Measurements from ENCODE around the gene CYP2U1. TPM values are rescaled to one million over a fixed set of nuclear protein-coding genes. Genes with fewer than 3 reads are reported as not detected.

CYP2U1 gene
- total RNA-seq, 1 donor from 2014 or later: 7.8 TPM

DNA sequence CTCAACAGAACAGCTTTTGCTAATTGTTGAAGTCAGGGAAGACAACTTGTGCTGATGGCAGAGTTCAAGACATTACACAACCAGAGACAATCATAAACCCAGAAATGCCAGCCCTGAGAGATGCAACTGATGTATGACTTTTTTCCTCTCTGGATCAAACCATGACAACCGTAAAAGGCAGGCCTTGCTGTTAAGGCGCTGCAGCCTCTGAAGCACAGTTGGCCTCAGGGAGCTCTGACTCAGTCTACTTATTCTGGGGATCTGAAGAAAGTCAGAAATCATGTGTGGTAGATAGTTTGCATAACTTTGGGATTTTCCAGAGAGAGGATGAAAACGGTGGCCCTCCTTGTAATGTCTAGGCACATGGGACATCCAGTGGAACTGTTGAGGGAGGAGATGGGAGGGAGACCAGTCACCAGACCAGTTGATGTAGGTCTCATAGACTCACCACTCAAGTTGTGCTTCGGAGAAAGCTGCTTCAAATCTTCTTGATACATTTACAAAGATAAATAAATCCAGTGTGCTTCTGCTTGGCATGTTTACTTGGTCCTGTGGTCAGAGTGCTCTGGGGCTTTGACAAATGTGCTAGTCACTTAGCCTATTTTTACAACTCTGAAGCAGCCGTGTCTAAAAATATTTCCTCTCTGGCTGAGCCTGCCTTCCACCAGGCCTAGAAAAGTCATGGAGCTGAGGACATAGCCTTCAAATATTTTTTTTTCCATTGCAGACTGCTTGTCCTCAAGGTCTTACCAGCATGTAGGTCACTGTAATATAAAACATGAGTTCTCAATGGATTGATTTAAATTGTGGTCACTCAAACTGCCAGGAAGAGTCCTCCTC, 65.8 kb downstream of the CYP2U1 start:
- H3K36me3 Mint-ChIP-seq: peaks cover 52% of the 10 kb centered on the region
- peaks cover 13% of the 10 kb centered on the region for H3K27me3 Mint-ChIP-seq
- no peak overlapping the region for H3K27ac Mint-ChIP-seq
- TF ChIP-seq, protein P1, sequence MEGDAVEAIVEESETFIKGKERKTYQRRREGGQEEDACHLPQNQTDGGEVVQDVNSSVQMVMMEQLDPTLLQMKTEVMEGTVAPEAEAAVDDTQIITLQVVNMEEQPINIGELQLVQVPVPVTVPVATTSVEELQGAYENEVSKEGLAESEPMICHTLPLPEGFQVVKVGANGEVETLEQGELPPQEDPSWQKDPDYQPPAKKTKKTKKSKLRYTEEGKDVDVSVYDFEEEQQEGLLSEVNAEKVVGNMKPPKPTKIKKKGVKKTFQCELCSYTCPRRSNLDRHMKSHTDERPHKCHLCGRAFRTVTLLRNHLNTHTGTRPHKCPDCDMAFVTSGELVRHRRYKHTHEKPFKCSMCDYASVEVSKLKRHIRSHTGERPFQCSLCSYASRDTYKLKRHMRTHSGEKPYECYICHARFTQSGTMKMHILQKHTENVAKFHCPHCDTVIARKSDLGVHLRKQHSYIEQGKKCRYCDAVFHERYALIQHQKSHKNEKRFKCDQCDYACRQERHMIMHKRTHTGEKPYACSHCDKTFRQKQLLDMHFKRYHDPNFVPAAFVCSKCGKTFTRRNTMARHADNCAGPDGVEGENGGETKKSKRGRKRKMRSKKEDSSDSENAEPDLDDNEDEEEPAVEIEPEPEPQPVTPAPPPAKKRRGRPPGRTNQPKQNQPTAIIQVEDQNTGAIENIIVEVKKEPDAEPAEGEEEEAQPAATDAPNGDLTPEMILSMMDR (conservative IDR thresholded peaks at IDR 0.05): no peak
- no peak for DNase-seq (ENCODE audit: extremely low spot score, unreplicated experiment)
- peaks cover 5% of the 10 kb centered on the region for H3K9me3 Mint-ChIP-seq
- no peak overlapping the region for H3K4me3 Mint-ChIP-seq
- H3K4me1 Mint-ChIP-seq (ENCODE audit: unreplicated experiment): peaks cover 30% of the 10 kb centered on the region

DNA sequence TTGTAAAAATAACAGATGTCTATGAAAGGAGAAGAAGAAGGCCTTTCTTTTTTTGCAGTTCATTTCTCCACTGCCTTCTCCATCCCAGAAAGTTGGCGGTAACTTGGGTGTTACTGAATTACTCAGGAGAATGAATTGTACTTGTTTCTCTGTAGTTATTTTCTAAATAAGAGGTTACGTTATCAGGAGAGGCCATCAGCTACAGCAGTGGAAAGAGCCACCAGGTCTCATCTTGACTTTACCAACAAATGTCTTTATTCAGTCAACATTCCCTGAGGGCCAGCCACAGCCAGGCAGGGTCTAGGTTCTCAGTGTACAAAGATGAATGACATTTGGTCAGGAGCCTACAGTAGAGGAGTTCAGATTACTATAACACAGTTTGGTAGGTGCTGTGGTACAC, 66.4 kb downstream of the CYP2U1 start:
- peak overlapping the region; percentile 39 for H3K27ac Mint-ChIP-seq
- no peak for DNase-seq (ENCODE audit: extremely low spot score, unreplicated experiment)
- H3K4me3 Mint-ChIP-seq: no peak overlapping the region
- peaks cover 25% of the 10 kb centered on the region for H3K4me1 Mint-ChIP-seq (ENCODE audit: unreplicated experiment)
- peaks cover 5% of the 10 kb centered on the region for H3K9me3 Mint-ChIP-seq
- H3K27me3 Mint-ChIP-seq: peaks cover 13% of the 10 kb centered on the region
- TF ChIP-seq, protein P1 (conservative IDR thresholded peaks at IDR 0.05): no peak
- H3K36me3 Mint-ChIP-seq: peaks cover 58% of the 10 kb centered on the region

DNA sequence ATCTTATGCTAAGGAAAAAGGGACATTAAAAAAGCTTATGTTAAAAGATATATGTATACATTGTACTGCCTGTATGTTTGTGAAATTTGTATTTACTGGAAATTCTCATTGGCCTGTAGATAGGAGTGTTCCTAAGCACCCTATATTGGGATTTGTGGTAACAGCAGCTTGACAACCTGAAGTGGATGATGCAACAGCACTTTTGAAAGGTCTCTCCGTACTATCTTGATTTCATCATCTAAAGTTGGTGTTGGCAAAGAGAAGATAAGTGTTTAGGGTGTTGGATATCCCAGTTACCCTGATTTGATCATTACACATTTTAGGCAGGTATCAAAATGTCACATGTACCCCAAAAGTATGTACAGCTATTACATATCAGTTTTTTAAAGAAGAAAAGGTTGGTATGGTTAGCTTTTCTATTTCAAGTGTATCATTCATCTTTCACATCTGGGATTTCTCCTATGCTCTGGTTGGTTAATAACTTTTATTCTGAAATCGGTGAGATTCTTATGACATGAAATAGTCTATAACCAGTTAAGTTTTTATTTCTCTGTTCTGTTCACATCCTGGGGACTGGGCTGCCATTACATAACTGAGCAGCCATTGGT, 68.7 kb downstream of the CYP2U1 start:
- Mint-ChIP-seq H3K4me3 (no peak overlapping the region), H3K27ac (no peak overlapping the region), H3K27me3 (peaks cover 8% of the 10 kb centered on the region), H3K9me3 (peaks cover 5% of the 10 kb centered on the region), H3K4me1 (ENCODE audit: unreplicated experiment) (peaks cover 24% of the 10 kb centered on the region), H3K36me3 (peaks cover 59% of the 10 kb centered on the region)
- TF ChIP-seq, protein P1 (conservative IDR thresholded peaks at IDR 0.05): no peak
- DNase-seq (ENCODE audit: extremely low spot score, unreplicated experiment): no peak

DNA sequence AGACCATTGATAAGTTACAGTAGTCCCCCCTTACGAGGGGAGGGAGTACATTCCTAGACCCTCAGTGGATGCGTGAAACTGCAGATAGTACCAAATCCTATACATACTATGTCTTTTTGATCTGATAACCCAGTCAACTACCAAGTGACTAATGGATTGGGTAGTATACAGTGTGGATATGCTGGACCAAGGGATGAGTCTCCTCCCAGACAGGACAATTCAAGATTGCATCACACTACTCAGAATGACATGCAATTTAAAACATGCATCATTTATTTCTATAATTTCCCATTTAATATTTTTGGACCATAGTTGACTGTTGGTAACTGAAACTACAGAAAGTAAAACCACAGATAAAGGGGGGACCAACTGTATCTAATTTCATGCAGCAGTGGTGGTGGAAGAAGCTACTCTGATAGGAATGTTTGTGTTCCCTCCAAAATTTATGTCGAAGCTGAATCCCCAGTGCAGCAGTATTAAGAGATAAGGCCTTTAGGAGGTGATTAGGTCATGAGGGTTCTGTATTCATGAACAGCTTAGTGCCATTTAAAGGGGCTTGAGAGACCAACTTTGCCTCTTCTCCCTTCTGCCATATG, 70.3 kb downstream of the CYP2U1 start:
- H3K4me1 Mint-ChIP-seq (ENCODE audit: unreplicated experiment): peaks cover 19% of the 10 kb centered on the region
- H3K27me3 Mint-ChIP-seq: peaks cover 2% of the 10 kb centered on the region
- peaks cover 59% of the 10 kb centered on the region for H3K36me3 Mint-ChIP-seq
- H3K9me3 Mint-ChIP-seq: peaks cover 5% of the 10 kb centered on the region
- H3K4me3 Mint-ChIP-seq: no peak overlapping the region
- H3K27ac Mint-ChIP-seq: no peak overlapping the region
- TF ChIP-seq, protein P1 (conservative IDR thresholded peaks at IDR 0.05): no peak
- DNase-seq (ENCODE audit: extremely low spot score, unreplicated experiment): no peak

Other genes starting within 250 kb of the CYP2U1 start
- 67.9 and 82.0 TPM in 2 replicates for gene PAPSS1, start 211.3 kb upstream of the CYP2U1 start, total RNA-seq (ENCODE audit: low replicate concordance)
- gene SGMS2, start 106.6 kb upstream of the CYP2U1 start, total RNA-seq (ENCODE audit: low replicate concordance): 25.8 and 79.0 TPM in 2 replicates
- 41.8 and 68.5 TPM in 2 replicates for gene HADH, start 58.3 kb downstream of the CYP2U1 start, total RNA-seq (ENCODE audit: low replicate concordance)
- gene LEF1, start 237.4 kb downstream of the CYP2U1 start, total RNA-seq (ENCODE audit: low replicate concordance): 14.1 and 66.1 TPM in 2 replicates